ENCODE measurements around the gene ERICH6B. TPM values are rescaled to one million over a fixed set of nuclear protein-coding genes. Genes with fewer than 3 reads are reported as not detected.
"Not testable (repeated sequence)": the region's sequence is repeated elsewhere in the genome, so short reads cannot be mapped to it uniquely, and the experiment has no call there.

The ERICH6B gene
- total RNA-seq (not detected), polyA plus RNA-seq (not detected)
- long read RNA-seq, donor 1 = 0 reads
- long read RNA-seq, donor 2, partial matches to known transcripts = 0 of 1 reads
- long read RNA-seq, donor 2, other reads (novel, unspliced or antisense) = 1 of 1 reads
- long read RNA-seq, donor 3, partial matches to known transcripts = 0 of 3 reads
- long read RNA-seq, donor 3, other reads (novel, unspliced or antisense) = 3 of 3 reads

GRCh38 chr13:45615501-45616101 is at the start of gene ERICH6B:
ERICH6B (minus strand) TSS chr13:45615739; CDS start chr13:45597005, 18,734 bp downstream.
- intact Hi-C loops (cut with DNase I) = no loop called here
- H3K27ac ChIP-seq = no peak within 1 kb of the TSS
- peaks cover 0 to 48% (median 25%) of the 10 kb centered on the region in 7 donors for H3K27me3 ChIP-seq
- DNase-seq (peak in 1 of 2 donors; percentile 20), ATAC-seq (peak in 7 of 8 donors; percentile 44 to 75 (median 67))
- peaks cover 0 to 10% (median 0%) of the 10 kb centered on the region in 9 donors for H3K4me1 ChIP-seq
- no peak for TF ChIP-seq CTCF (IDR thresholded peaks at IDR 0.05)
- no peaks in the 10 kb centered on the region for H3K36me3 ChIP-seq
- WGBS, 2 donors = 4 to 5% methylated on average over 27 of the region's 27 CpGs
- peak within 1 kb of the TSS in 7 of 10 donors; percentile 8 to 36 (median 24) for H3K4me3 ChIP-seq
- peaks cover 0 to 7% (median 0%) of the 10 kb centered on the region in 11 donors for H3K9me3 ChIP-seq

GRCh38 chr13:45662903-45663302 is 47.4 kb upstream of the ERICH6B start:
- ATAC-seq; DNase-seq; H3K36me3 ChIP-seq; H3K9me3 ChIP-seq; H3K4me1 ChIP-seq; intact Hi-C loops (cut with DNase I); H3K27ac ChIP-seq; H3K27me3 ChIP-seq; H3K4me3 ChIP-seq: not testable (repeated sequence)
- WGBS, 2 donors = 93 to 100% methylated on average over 1 of the region's 1 CpG

DNA sequence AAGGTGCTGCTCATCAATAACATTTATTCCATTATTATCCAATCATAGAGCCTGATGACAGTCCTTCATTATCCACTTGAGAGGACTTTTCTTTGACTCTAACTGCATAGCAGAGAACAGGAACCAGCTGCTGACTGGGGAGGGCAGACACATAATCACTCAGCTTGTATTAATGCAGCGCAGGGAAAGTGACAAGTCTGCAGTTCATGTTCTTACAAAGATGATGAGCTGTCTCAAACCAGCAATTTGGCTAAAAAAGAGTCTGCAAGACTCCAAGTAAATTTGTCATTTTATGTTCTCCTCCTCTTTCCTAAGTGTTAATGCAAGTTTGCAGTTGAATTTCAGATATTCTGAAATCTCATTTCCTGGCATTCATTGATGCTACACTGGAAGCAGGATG is 46.6 kb upstream of the ERICH6B start:
- 50 to 59% methylated on average over 1 of the region's 1 CpG for WGBS, 2 donors
- no peak for ATAC-seq
- Histone ChIP-seq H3K36me3 (no peaks in the 10 kb centered on the region), H3K4me1 (no peaks in the 10 kb centered on the region), H3K4me3 (no peak overlapping the region), H3K9me3 (peaks cover 0 to 15% (median 0%) of the 10 kb centered on the region in 11 donors), H3K27ac (no peak overlapping the region), H3K27me3 (no peaks in the 10 kb centered on the region)
- intact Hi-C loops (cut with DNase I) = no loop called here
- no peak for DNase-seq
- TF ChIP-seq CTCF (IDR thresholded peaks at IDR 0.05) = no peak

DNA sequence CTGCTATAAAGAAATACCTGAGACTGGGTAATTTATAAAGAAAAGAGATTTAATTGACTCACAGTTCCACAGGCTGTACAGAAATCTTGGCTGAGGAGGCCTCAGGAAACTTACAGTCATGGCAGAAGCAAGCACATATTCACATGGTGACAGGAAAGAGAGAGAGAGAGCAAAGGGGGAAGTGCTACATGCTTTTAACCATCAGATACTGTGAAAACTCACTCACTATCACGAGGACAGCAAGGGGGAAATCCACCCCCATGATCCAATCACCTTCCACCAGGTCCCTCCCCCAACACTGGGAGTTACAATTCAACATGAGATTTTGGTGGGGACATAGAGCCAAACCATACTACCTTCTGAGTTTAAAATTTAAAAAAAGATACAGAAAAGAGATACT is 44.9 kb upstream of the ERICH6B start:
- intact Hi-C loops (cut with DNase I); ATAC-seq; H3K36me3 ChIP-seq; H3K4me3 ChIP-seq; DNase-seq; H3K27me3 ChIP-seq; H3K4me1 ChIP-seq; H3K27ac ChIP-seq: not testable (repeated sequence)
- 14 to 19% methylated on average over 1 of the region's 1 CpG for WGBS, 2 donors
- peaks cover 0 to 18% (median 0%) of the 10 kb centered on the region in 11 donors for H3K9me3 ChIP-seq

DNA sequence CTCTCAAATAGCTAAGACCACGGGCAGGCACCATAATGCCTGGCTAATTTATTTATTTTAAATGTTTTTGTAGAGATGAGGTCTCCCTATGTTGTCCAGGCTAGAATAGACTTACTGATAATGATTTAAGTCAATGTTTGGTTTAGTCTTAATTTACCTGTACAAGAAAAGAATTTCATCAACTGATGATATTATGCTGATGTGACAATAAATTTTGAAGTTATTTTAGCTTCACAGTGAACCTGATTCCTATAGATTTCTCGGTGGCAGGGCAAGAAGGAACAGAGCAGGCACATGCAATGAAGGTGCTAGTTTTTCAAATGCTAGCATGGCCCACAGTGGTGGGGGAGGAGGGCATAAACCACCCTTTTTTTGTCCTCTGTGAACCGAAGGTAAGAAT is 44.0 kb upstream of the ERICH6B start:
- ATAC-seq = no peak
- intact Hi-C loops (cut with DNase I) = no loop called here
- H3K4me1 ChIP-seq = no peaks in the 10 kb centered on the region
- no peaks in the 10 kb centered on the region for H3K36me3 ChIP-seq
- H3K27me3 ChIP-seq = no peaks in the 10 kb centered on the region
- no peak for TF ChIP-seq CTCF (IDR thresholded peaks at IDR 0.05)
- no peak overlapping the region for H3K4me3 ChIP-seq
- H3K27ac ChIP-seq = no peak overlapping the region
- DNase-seq = no peak
- WGBS, 2 donors = 73 to 75% methylated on average over 3 of the region's 3 CpGs
- peaks cover 0 to 18% (median 0%) of the 10 kb centered on the region in 11 donors for H3K9me3 ChIP-seq

All from heart right ventricle (tissue), 16 donors.